Measurements from ENCODE around the gene AKR1E2.

AKR1E2 gene

DNA sequence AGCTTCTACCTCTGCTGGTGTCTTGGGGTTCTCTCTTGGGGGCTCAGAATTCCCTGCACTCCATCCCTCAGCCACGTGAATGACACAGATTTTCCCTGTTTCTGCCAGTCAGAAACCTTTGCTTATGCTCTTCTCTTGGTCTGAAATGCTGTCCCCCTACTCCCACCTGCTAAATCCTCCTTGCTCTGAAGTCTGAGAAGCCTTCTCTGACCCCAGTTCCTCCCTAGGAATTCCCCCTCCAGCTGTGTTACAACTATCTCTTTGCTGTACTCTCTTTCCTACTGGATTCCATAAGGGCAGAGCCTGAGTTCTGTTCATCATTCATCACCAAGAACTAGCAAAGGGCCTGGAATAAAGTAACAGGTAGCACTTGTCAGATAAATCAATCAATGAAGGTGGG, 33.6 kb upstream of the AKR1E2 start:
- no peaks in the 10 kb centered on the region for H3K36me3 ChIP-seq (ENCODE audit: control insufficient read depth in 2 of 2, insufficient read depth in 2 of 2, low read length in 2 of 2)
- H3K4me3 ChIP-seq (ENCODE audit: low read length in 2 of 2) = no peak overlapping the region
- no peaks in the 10 kb centered on the region for H3K4me1 ChIP-seq (ENCODE audit: control insufficient read depth, insufficient read depth, low read length)
- H3K27me3 ChIP-seq (ENCODE audit: control insufficient read depth in 1 of 2, insufficient read depth in 2 of 2, low read length in 2 of 2) = no peaks in the 10 kb centered on the region
- no peaks in the 10 kb centered on the region for H3K9me3 ChIP-seq (ENCODE audit: control insufficient read depth in 2 of 2, low read length in 2 of 2)
- H3K27ac ChIP-seq (ENCODE audit: low read length) = no peak overlapping the region
- H3K9ac ChIP-seq (ENCODE audit: low read length in 2 of 2) = no peak overlapping the region

GRCh38 chr10:4801405-4801804, 24.6 kb upstream of the AKR1E2 start:
- Histone ChIP-seq H3K27me3 (ENCODE audit: control insufficient read depth in 1 of 2, insufficient read depth in 2 of 2, low read length in 2 of 2) (no peaks in the 10 kb centered on the region), H3K4me3 (ENCODE audit: low read length in 2 of 2) (no peak overlapping the region), H3K9ac (ENCODE audit: low read length in 2 of 2) (no peak overlapping the region), H3K9me3 (ENCODE audit: control insufficient read depth in 2 of 2, low read length in 2 of 2) (no peaks in the 10 kb centered on the region), H3K36me3 (ENCODE audit: control insufficient read depth in 2 of 2, insufficient read depth in 2 of 2, low read length in 2 of 2) (no peaks in the 10 kb centered on the region), H3K27ac (ENCODE audit: low read length) (no peak overlapping the region), H3K4me1 (ENCODE audit: control insufficient read depth, insufficient read depth, low read length) (no peaks in the 10 kb centered on the region)

GRCh38 chr10:4802711-4803487, 23.1 kb upstream of the AKR1E2 start:
- no peaks in the 10 kb centered on the region for H3K9me3 ChIP-seq (ENCODE audit: control insufficient read depth in 2 of 2, low read length in 2 of 2)
- no peak overlapping the region for H3K4me3 ChIP-seq (ENCODE audit: low read length in 2 of 2)
- H3K9ac ChIP-seq (ENCODE audit: low read length in 2 of 2) = no peak overlapping the region
- no peaks in the 10 kb centered on the region for H3K4me1 ChIP-seq (ENCODE audit: control insufficient read depth, insufficient read depth, low read length)
- H3K36me3 ChIP-seq (ENCODE audit: control insufficient read depth in 2 of 2, insufficient read depth in 2 of 2, low read length in 2 of 2) = no peaks in the 10 kb centered on the region
- no peak overlapping the region for H3K27ac ChIP-seq (ENCODE audit: low read length)
- no peaks in the 10 kb centered on the region for H3K27me3 ChIP-seq (ENCODE audit: control insufficient read depth in 1 of 2, insufficient read depth in 2 of 2, low read length in 2 of 2)

- Histone ChIP-seq H3K27me3 (ENCODE audit: control insufficient read depth in 1 of 2, insufficient read depth in 2 of 2, low read length in 2 of 2) (no peaks in the 10 kb centered on the region), H3K27ac (ENCODE audit: low read length) (no peak overlapping the region), H3K4me3 (ENCODE audit: low read length in 2 of 2) (no peak overlapping the region), H3K4me1 (ENCODE audit: control insufficient read depth, insufficient read depth, low read length) (no peaks in the 10 kb centered on the region), H3K9ac (ENCODE audit: low read length in 2 of 2) (no peak overlapping the region), H3K36me3 (ENCODE audit: control insufficient read depth in 2 of 2, insufficient read depth in 2 of 2, low read length in 2 of 2) (no peaks in the 10 kb centered on the region), H3K9me3 (ENCODE audit: control insufficient read depth in 2 of 2, low read length in 2 of 2) (no peaks in the 10 kb centered on the region)
Observed at GRCh38 chr10:4803822-4804221, 22.2 kb upstream of the AKR1E2 start.

GRCh38 chr10:4804465-4804864, 21.5 kb upstream of the AKR1E2 start:
- no peak overlapping the region for H3K9ac ChIP-seq (ENCODE audit: low read length in 2 of 2)
- no peak overlapping the region for H3K27ac ChIP-seq (ENCODE audit: low read length)
- H3K9me3 ChIP-seq (ENCODE audit: control insufficient read depth in 2 of 2, low read length in 2 of 2) = no peaks in the 10 kb centered on the region
- peaks cover 0 to 2% of the 10 kb centered on the region in 2 donors for H3K27me3 ChIP-seq (ENCODE audit: control insufficient read depth in 1 of 2, insufficient read depth in 2 of 2, low read length in 2 of 2)
- no peaks in the 10 kb centered on the region for H3K4me1 ChIP-seq (ENCODE audit: control insufficient read depth, insufficient read depth, low read length)
- no peaks in the 10 kb centered on the region for H3K36me3 ChIP-seq (ENCODE audit: control insufficient read depth in 2 of 2, insufficient read depth in 2 of 2, low read length in 2 of 2)
- no peak overlapping the region for H3K4me3 ChIP-seq (ENCODE audit: low read length in 2 of 2)

DNA sequence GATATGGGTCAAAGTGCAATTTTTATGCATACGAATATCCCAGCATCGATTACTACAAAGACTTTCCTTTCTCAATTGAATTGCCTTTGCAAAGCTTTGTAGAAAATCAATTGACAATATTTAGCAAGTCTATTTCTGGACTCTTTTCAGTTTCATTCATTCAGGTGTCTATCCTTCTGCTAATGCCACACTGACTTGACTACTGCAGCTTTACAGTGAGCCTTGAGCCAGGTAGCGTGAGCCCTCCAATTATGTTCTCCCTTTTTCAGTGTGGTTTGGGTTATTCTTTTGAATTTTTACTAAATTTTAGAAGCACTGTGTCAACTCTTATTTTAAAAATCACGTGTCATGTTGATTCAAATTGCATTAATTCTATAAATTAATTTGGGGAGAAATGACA, 19.5 kb upstream of the AKR1E2 start:
- no peak overlapping the region for H3K4me3 ChIP-seq (ENCODE audit: low read length in 2 of 2)
- no peaks in the 10 kb centered on the region for H3K4me1 ChIP-seq (ENCODE audit: control insufficient read depth, insufficient read depth, low read length)
- no peaks in the 10 kb centered on the region for H3K9me3 ChIP-seq (ENCODE audit: control insufficient read depth in 2 of 2, low read length in 2 of 2)
- H3K27ac ChIP-seq (ENCODE audit: low read length) = no peak overlapping the region
- no peaks in the 10 kb centered on the region for H3K36me3 ChIP-seq (ENCODE audit: control insufficient read depth in 2 of 2, insufficient read depth in 2 of 2, low read length in 2 of 2)
- peaks cover 0 to 3% of the 10 kb centered on the region in 2 donors for H3K27me3 ChIP-seq (ENCODE audit: control insufficient read depth in 1 of 2, insufficient read depth in 2 of 2, low read length in 2 of 2)
- no peak overlapping the region for H3K9ac ChIP-seq (ENCODE audit: low read length in 2 of 2)

- Histone ChIP-seq H3K9ac (ENCODE audit: low read length in 2 of 2) (no peak overlapping the region), H3K4me1 (ENCODE audit: control insufficient read depth, insufficient read depth, low read length) (peaks cover 2% of the 10 kb centered on the region), H3K9me3 (ENCODE audit: control insufficient read depth in 2 of 2, low read length in 2 of 2) (no peaks in the 10 kb centered on the region), H3K27ac (ENCODE audit: low read length) (no peak overlapping the region), H3K36me3 (ENCODE audit: control insufficient read depth in 2 of 2, insufficient read depth in 2 of 2, low read length in 2 of 2) (no peaks in the 10 kb centered on the region), H3K4me3 (ENCODE audit: low read length in 2 of 2) (no peak overlapping the region), H3K27me3 (ENCODE audit: control insufficient read depth in 1 of 2, insufficient read depth in 2 of 2, low read length in 2 of 2) (peaks cover 0 to 3% of the 10 kb centered on the region in 2 donors)
Observed at GRCh38 chr10:4807761-4808507, 18.1 kb upstream of the AKR1E2 start.

DNA sequence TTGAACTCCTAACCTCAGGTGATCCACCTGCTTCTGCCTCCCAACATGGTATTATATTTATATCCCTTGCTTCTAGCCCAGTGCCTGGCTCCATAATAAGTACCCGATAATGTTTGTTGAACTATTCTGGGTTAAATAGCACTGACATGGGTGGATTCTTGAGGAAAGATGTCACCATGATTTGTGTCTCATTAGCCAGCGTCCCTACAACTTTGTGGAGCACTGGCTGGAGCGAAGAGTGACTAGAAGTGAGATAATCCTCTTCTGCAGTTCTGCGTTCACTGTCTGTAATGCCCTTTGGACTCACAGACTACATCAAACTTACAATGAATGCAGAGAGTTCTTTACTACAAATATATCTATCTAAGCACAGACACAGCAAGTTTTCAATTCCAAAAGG, 16.9 kb upstream of the AKR1E2 start:
- Histone ChIP-seq H3K27ac (ENCODE audit: low read length) (no peak overlapping the region), H3K9ac (ENCODE audit: low read length in 2 of 2) (no peak overlapping the region)

GRCh38 chr10:4810092-4810491, 15.9 kb upstream of the AKR1E2 start:
- Histone ChIP-seq H3K9me3 (ENCODE audit: control insufficient read depth in 2 of 2, low read length in 2 of 2) (no peaks in the 10 kb centered on the region), H3K4me1 (ENCODE audit: control insufficient read depth, insufficient read depth, low read length) (peaks cover 2% of the 10 kb centered on the region), H3K9ac (ENCODE audit: low read length in 2 of 2) (no peak overlapping the region), H3K36me3 (ENCODE audit: control insufficient read depth in 2 of 2, insufficient read depth in 2 of 2, low read length in 2 of 2) (no peaks in the 10 kb centered on the region), H3K4me3 (ENCODE audit: low read length in 2 of 2) (no peak overlapping the region), H3K27ac (ENCODE audit: low read length) (no peak overlapping the region), H3K27me3 (ENCODE audit: control insufficient read depth in 1 of 2, insufficient read depth in 2 of 2, low read length in 2 of 2) (peaks cover 0 to 3% of the 10 kb centered on the region in 2 donors)

More for the DNA sequence above, 16.9 kb upstream of the AKR1E2 start:
- no peaks in the 10 kb centered on the region for H3K36me3 ChIP-seq (ENCODE audit: control insufficient read depth in 2 of 2, insufficient read depth in 2 of 2, low read length in 2 of 2)
- H3K4me3 ChIP-seq (ENCODE audit: low read length in 2 of 2) = no peak overlapping the region
- peaks cover 2% of the 10 kb centered on the region for H3K4me1 ChIP-seq (ENCODE audit: control insufficient read depth, insufficient read depth, low read length)
- peaks cover 0 to 3% of the 10 kb centered on the region in 2 donors for H3K27me3 ChIP-seq (ENCODE audit: control insufficient read depth in 1 of 2, insufficient read depth in 2 of 2, low read length in 2 of 2)
- H3K9me3 ChIP-seq (ENCODE audit: control insufficient read depth in 2 of 2, low read length in 2 of 2) = no peaks in the 10 kb centered on the region

- H3K4me1 ChIP-seq (ENCODE audit: control insufficient read depth, insufficient read depth, low read length) = peaks cover 2% of the 10 kb centered on the region
- no peak overlapping the region for H3K4me3 ChIP-seq (ENCODE audit: low read length in 2 of 2)
- H3K9ac ChIP-seq (ENCODE audit: low read length in 2 of 2) = no peak overlapping the region
- peaks cover 0 to 3% of the 10 kb centered on the region in 2 donors for H3K27me3 ChIP-seq (ENCODE audit: control insufficient read depth in 1 of 2, insufficient read depth in 2 of 2, low read length in 2 of 2)
- no peaks in the 10 kb centered on the region for H3K9me3 ChIP-seq (ENCODE audit: control insufficient read depth in 2 of 2, low read length in 2 of 2)
- no peak overlapping the region for H3K27ac ChIP-seq (ENCODE audit: low read length)
- no peaks in the 10 kb centered on the region for H3K36me3 ChIP-seq (ENCODE audit: control insufficient read depth in 2 of 2, insufficient read depth in 2 of 2, low read length in 2 of 2)
Observed at GRCh38 chr10:4812046-4812445, 14.0 kb upstream of the AKR1E2 start.

GRCh38 chr10:4813023-4813422, 13.0 kb upstream of the AKR1E2 start:
- Histone ChIP-seq H3K4me3 (ENCODE audit: low read length in 2 of 2) (no peak overlapping the region), H3K27me3 (ENCODE audit: control insufficient read depth in 1 of 2, insufficient read depth in 2 of 2, low read length in 2 of 2) (peaks cover 0 to 3% of the 10 kb centered on the region in 2 donors), H3K9ac (ENCODE audit: low read length in 2 of 2) (no peak overlapping the region), H3K9me3 (ENCODE audit: control insufficient read depth in 2 of 2, low read length in 2 of 2) (no peaks in the 10 kb centered on the region), H3K4me1 (ENCODE audit: control insufficient read depth, insufficient read depth, low read length) (peaks cover 2% of the 10 kb centered on the region), H3K27ac (ENCODE audit: low read length) (no peak overlapping the region), H3K36me3 (ENCODE audit: control insufficient read depth in 2 of 2, insufficient read depth in 2 of 2, low read length in 2 of 2) (no peaks in the 10 kb centered on the region)

Measured in stomach smooth muscle (tissue), 2 donors.